ENCODE measurements around the gene HARS1. TPM values are rescaled to one million over a fixed set of nuclear protein-coding genes. Genes with fewer than 3 reads are reported as not detected.
A peak's percentile ranks its signal among the peaks of the same experiment; 100 is the strongest.
"Not testable (repeated sequence)": the region's sequence is repeated elsewhere in the genome, so short reads cannot be mapped to it uniquely, and the experiment has no call there.

HARS1 gene
- total RNA-seq, 1 donor: 41.2 TPM

GRCh38 chr5:140678993-140679392, 12.2 kb downstream of the HARS1 start:
- peak in 1 of 3 donors; percentile 26 for DNase-seq (ENCODE audit: low read depth in 2 of 3, low spot score in 2 of 3)

- DNase-seq (ENCODE audit: low read depth in 2 of 3, low spot score in 2 of 3): no peak
Observed at GRCh38 chr5:140677947-140678346, 13.2 kb downstream of the HARS1 start.

GRCh38 chr5:140674629-140675028, 16.5 kb downstream of the HARS1 start:
- DNase-seq (ENCODE audit: low read depth in 2 of 3, low spot score in 2 of 3): no peak

- no peak for DNase-seq (ENCODE audit: low read depth in 2 of 3, low spot score in 2 of 3)
Observed at GRCh38 chr5:140674211-140674610, 17.0 kb downstream of the HARS1 start.

- DNase-seq (ENCODE audit: low read depth in 2 of 3, low spot score in 2 of 3): no peak
Observed at GRCh38 chr5:140673187-140673976, 17.8 kb downstream of the HARS1 start, which contains the start of gene DND1. Gene DND1 (minus strand): TSS chr5:140673576. CDS start chr5:140673542, 34 bp downstream.

GRCh38 chr5:140672455-140673186, 18.5 kb downstream of the HARS1 start:
- DNase-seq (ENCODE audit: low read depth in 2 of 3, low spot score in 2 of 3): no peak

- no peak for DNase-seq (ENCODE audit: low read depth in 2 of 3, low spot score in 2 of 3)
Observed at GRCh38 chr5:140671472-140672125, 19.6 kb downstream of the HARS1 start.

- DNase-seq (ENCODE audit: low read depth in 2 of 3, low spot score in 2 of 3): not testable (repeated sequence)
Observed at GRCh38 chr5:140671035-140671434, 20.1 kb downstream of the HARS1 start.

GRCh38 chr5:140664359-140665119, 26.6 kb downstream of the HARS1 start, which contains the start of gene WDR55:
Gene WDR55 (plus strand): TSS chr5:140664904. CDS start chr5:140664913, 9 bp downstream.
- peak; percentile 84 to 96 (median 95) for DNase-seq (ENCODE audit: low read depth in 2 of 3, low spot score in 2 of 3)

- DNase-seq (ENCODE audit: low read depth in 2 of 3, low spot score in 2 of 3): no peak
Observed at GRCh38 chr5:140664030-140664358, 27.2 kb downstream of the HARS1 start.

GRCh38 chr5:140660371-140660770, 30.8 kb downstream of the HARS1 start:
- DNase-seq (ENCODE audit: low read depth in 2 of 3, low spot score in 2 of 3): not testable (repeated sequence)

GRCh38 chr5:140658870-140659269, 32.3 kb downstream of the HARS1 start:
- DNase-seq (ENCODE audit: low read depth in 2 of 3, low spot score in 2 of 3): no peak

GRCh38 chr5:140647042-140647419, 44.1 kb downstream of the HARS1 start:
- DNase-seq (ENCODE audit: low read depth in 2 of 3, low spot score in 2 of 3): peak in 1 of 3 donors; percentile 19

GRCh38 chr5:140642718-140643117, 48.5 kb downstream of the HARS1 start:
- no peak for DNase-seq (ENCODE audit: low read depth in 2 of 3, low spot score in 2 of 3)

- no peak for DNase-seq (ENCODE audit: low read depth in 2 of 3, low spot score in 2 of 3)
Observed at GRCh38 chr5:140641716-140642115, 49.5 kb downstream of the HARS1 start.

- DNase-seq (ENCODE audit: low read depth in 2 of 3, low spot score in 2 of 3): peak; percentile 87 to 95 (median 95)
Observed at GRCh38 chr5:140639148-140639981, 51.8 kb downstream of the HARS1 start, which contains the start of gene TMCO6. Gene TMCO6 (plus strand): TSS chr5:140639451. CDS start chr5:140639528, 77 bp downstream.

GRCh38 chr5:140638898-140639147, 52.3 kb downstream of the HARS1 start:
- DNase-seq (ENCODE audit: low read depth in 2 of 3, low spot score in 2 of 3): not testable (repeated sequence)

GRCh38 chr5:140637371-140638100, 53.6 kb downstream of the HARS1 start:
- no peak for DNase-seq (ENCODE audit: low read depth in 2 of 3, low spot score in 2 of 3)

Measured in hematopoietic multipotent progenitor cell (in vitro differentiated cells).